ENCODE data around the gene SIRT3.
"Not testable (repeated sequence)": the region's sequence is repeated elsewhere in the genome, so short reads cannot be mapped to it uniquely, and the experiment has no call there.

DNA sequence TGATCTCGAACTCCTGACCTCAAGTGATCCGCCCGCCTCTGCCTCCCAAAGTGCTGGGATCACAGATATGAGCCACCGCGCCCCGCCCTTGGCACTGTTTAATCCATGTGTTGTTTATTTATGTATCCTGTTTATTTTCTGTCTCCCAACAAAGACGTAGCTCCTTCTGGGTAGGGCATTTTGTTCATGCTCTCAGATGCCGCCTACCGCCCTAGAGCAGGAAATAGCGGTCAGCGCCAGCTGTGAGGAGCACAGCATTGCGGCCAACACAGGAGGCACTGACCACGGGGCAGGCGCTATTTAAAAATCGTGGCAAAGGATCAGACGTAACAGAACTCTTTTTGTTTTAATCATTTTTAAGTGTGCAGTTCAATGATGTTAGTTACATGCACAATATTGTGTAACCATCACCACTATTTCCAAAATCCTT is 32.6 kb upstream of the SIRT3 start:
- not testable (repeated sequence) for TF ChIP-seq CHD4 (IDR thresholded peaks at IDR 0.05; ENCODE audit: borderline replicate concordance, low read length); ZFP1 (CRISPR knock-in tag; IDR thresholded peaks at IDR 0.05); ZNF446 (CRISPR knock-in tag; IDR thresholded peaks at IDR 0.05); TAF1 (CRISPR knock-in tag; IDR thresholded peaks at IDR 0.05); ZBTB7A (CRISPR knock-in tag; IDR thresholded peaks at IDR 0.05); ZNF746 (CRISPR knock-in tag; IDR thresholded peaks at IDR 0.05); POLR2AphosphoS5 (IDR thresholded peaks at IDR 0.05; ENCODE audit: low read depth, low read length)
- TF ChIP-seq ZBTB33 (CRISPR knock-in tag; IDR thresholded peaks at IDR 0.05) (0 out of 2 replicates have a peak, but pooled peaks have one; percentile 50), CTCF (CRISPR knock-in tag; IDR thresholded peaks at IDR 0.05) (peak; percentile 60)
